ENCODE measurements around the gene GPR63.

GPR63 gene

GRCh38 chr6:96821034-96821433 lies 16.2 kb downstream of the GPR63 start:
- no peak for DNase-seq

GRCh38 chr6:96816301-96816817 lies 20.9 kb downstream of the GPR63 start:
- no peak for DNase-seq

- no peak for DNase-seq
Observed at GRCh38 chr6:96814625-96815024, 22.7 kb downstream of the GPR63 start.

DNA sequence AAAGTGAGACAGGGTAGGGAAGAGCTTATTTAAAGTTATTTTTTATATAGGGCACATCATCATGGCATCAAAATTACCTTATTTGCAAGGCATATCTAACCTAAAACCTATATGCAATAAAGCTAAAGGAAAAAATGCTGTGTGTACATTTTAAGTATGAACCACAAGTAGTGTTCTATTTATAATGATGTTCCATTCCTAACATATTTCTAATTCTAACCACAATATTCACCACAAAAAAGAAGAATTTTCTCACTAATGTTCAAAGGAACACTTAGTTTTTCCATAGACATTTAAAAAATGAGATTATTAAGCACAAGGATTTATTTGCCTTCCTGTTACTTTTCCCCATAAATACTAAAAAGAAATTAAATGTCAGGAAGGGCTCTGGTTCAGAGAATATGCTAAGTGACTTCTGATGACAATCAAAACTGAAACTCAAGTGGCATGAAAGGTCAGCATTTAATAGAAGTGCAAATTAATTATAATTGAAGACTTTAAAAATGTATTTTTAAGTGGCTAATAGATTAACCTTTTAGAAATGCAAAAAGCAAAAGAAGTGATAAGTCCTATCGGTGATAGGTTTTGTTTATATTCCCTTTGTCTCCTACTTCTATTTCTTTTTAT lies 25.1 kb downstream of the GPR63 start:
- DNase-seq: no peak

DNA sequence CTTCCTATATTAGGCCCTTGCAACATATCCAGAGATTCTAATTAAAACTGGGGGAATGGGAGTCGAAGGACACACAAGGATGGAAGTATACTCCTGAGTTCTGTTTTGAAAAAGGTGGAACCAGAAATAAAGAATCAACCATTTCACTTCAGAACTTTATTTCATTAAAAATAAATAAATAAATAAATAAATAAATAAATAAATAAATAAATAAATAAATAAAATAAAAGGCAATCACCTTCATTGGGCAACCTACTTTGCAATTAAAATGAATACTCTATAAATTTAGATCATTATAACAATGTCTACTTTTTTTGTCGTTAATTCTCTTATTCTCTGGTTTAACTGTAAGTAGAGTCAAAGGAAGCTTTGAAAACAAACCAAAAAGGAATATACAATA lies 25.6 kb downstream of the GPR63 start:
- no peak for DNase-seq

DNA sequence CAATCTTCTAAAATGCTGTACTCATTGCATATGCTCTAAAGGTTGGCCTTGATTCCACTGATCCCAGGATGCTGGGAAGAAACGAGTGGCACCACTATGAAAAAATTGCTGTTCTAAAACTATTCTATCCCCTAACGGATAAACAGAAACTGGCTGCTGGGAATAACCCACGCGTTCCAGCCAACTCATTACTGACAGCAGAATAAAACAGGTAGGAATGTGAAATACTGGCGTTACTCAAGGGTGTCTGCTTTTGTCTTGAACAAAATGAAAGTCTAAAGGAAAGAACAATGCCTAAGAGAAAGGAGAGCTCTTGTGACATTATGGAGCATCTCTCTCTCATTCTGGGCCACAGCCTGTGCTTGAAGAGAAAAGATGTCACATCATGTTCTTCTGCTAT lies 26.1 kb downstream of the GPR63 start:
- DNase-seq: no peak

- DNase-seq: no peak
Observed at GRCh38 chr6:96809119-96809518, 28.2 kb downstream of the GPR63 start.

DNA sequence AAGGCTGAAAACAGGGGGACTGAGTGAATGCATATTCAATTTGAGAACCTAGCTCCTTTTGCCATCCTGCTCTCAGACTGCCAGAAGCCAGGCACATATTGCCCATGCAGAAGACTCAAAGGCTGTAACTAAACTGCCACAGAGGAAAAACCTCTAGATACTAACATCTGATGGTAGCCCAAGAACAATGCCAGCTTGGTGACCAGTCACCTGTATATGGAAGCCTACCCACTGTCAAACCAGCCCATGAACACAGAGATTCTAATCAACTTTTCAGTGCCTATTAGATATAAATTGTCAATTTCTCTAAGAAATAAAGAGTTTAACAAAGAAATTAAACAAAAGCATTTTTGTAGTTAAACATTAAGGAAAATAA lies 34.2 kb downstream of the GPR63 start:
- DNase-seq: no peak

DNA sequence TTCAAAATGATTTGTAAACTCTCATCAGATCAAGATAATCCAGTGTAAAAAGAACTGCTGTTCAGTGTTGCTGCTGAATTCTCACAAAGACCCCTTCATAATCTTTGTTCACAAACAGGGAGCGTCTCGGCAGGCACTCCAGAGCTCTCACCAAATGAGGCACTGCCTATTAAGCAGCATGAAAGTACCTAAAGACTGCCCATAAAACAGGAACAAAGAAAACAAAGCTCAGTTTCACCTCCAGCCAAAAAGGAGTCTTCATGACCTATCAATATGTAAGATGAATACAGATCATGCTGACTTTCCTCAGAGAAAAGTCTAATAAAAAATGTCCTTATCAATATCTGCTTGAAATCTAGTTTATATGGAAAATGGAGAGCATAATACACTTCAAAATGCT lies 41.8 kb downstream of the GPR63 start:
- no peak for DNase-seq

DNA sequence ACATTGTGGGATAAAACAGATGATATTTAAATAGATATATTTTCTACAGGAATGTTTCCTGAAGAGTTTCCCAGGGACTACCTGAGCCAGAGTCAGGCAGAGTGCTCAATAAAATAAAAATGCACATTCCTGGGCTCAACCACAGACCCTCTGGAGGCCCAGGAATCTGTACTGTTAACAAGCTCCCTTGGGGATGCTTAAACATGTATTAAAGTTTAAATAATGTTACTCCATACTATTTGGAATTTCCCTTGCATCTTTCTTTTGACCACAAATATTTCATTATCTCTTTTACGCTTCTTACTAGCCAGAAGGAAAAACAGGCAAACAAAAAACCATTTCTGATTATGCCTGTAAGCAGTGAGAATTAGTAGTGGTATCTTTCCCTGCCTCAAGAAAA lies 42.3 kb downstream of the GPR63 start:
- DNase-seq: no peak

GRCh38 chr6:96792561-96793190 lies 44.6 kb downstream of the GPR63 start:
- no peak for DNase-seq

- no peak for DNase-seq
Observed at GRCh38 chr6:96789871-96790270, 47.4 kb downstream of the GPR63 start.

DNA sequence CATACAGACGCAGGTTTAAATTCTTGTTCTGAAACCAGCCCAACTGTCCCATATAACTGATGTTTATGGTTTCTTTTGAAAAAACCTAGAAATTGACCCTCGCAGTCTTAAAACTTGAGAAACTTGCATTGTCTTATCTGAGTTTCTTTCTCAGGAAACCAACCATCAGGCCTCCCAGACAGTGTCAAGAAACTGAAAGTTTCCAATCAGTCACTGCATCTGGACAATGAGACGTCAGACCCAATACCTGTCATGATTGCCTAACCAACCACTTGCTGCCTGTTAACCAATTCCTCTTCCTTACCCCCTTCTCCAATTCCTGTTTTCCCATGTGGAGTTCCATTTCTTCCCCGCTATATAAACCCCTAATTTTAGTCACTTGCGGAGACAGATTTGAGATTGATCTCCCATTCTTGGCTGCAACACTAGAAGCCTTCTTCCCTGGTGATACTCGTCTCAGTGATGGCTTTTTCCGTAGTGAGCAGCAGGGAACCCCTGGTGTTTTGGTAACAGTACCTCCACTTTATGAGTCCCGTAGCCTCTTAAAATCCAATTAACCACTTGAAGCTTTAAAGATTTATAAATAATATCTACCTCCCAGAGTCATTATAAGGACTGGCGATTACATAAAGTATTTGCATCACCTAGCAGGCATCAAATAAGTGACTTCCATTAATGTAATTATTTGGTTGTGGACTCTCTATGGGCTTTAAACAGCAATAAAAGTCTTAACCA lies 49.3 kb downstream of the GPR63 start:
- no peak for DNase-seq

GRCh38 chr6:96786336-96786735 lies 50.9 kb downstream of the GPR63 start:
- DNase-seq: no peak

DNA sequence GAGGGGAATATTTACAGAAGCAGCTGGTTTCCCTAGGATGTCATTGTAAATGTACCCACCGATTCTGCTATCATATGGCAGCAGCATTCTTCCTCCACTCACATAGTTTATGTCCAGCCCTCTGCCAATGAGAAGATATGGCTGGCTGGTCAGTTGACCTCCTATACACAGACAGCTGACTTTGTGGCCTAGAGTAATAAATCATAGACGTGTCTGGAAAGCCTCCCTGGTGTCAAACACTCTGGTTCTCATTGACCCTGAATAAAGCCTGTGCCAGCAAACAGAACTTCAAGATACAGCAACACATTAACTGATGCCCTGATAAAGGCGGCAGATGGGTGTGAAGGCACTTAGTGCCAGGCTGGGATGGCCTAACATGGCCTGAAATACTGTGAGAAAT lies 52.6 kb downstream of the GPR63 start:
- no peak for DNase-seq

DNA sequence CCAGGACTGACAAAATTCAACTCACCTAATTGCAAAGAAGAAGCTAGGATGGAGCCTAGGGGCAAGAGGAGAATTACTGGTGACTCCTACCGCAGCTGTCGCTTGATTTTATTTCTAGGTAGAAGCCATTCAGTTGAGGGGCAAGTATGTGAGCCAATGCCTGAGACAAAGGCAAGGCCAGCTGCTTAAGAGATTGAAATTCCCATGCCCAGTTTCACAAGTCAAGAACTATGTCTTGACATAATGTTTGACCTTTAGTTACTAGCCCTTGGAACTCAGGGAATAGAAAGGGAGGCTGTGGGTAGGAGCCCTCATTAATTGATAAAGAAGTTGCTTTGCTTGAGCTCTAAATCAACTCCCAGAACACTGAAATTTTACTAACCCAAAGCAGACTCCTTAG lies 54.0 kb downstream of the GPR63 start:
- no peak for DNase-seq

DNA sequence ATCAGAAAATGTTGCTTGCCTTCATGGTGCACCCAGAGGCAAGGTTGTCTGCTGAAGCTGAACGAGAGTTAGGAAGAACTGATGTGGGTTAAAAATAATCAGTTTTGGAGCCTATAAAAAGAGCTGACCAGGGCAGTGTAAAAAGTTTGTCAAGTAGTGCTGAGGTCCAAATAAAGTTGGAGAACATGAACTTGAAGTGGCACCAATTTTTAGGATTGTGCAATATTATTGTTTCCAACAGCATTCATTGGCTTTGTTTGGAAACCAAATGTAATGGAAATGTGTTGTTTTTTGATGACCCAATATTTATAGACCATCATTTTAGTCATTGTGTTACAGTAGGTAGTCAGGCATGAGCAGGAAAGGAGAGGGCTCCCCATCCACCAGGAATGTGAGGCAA lies 55.7 kb downstream of the GPR63 start:
- DNase-seq: no peak

DNA sequence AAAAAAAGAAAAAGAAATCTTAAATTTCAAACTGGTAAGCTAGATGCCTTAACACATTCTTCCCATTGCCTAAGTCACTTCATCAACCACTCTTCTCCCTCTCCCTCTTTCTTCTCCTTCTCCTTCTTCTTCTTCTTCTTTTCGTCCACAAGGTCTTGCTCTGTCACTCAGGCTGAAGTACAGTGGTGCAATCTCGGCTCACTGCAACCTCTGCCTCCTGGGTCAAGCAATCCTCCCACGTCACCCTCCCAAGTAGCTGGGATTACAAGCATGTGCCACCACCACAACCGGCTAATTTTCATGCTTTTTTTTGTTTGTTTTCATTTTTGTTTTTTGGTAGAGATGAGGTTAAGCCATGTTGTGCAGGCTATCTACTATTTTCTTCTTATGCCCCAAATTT lies 60.2 kb downstream of the GPR63 start:
- DNase-seq: no peak

GRCh38 chr6:96775727-96776400 lies 61.4 kb downstream of the GPR63 start:
- DNase-seq: no peak

- DNase-seq: no peak
Observed at GRCh38 chr6:96766769-96767168, 70.5 kb downstream of the GPR63 start.

DNA sequence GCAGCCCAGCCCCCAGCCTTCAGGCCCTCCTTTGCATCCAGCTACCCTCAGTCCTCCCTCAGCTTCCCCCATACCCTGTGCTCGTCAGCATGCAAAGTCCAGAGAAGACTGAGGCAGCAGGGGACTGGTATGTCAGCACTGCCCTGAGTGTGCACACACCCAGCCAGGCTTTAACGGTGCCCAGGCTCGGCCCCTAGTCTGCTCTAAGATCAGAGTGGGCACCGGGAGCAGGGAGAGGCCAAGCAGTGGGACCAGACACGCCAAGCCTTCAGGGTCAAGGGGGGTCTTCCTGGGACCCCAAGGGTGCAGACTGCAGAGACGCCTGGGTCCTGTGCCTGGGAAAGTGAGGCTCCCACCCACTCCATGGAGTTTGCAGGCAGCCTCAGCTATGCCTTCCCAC lies 74.7 kb downstream of the GPR63 start:
- no peak for DNase-seq

DNA sequence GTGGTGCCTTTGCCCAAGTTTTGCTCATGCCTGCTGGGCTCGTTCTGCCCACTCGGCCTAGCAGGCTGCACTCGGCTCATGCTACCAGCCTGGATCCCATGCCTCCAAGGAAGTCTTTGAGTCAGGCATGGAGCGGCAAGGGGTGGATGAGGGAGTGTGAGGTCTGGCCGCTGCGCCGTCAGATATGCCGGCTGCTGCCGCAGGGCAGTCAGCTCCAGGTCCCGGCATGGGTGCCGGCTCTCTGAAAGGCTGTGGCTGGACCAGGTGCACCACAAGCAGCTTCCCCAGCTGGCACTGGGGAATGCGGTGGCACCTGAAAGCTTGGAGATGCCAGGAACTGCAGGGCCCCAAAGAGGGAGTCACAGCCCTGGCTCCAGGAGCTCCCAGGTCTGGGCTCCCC lies 75.5 kb downstream of the GPR63 start:
- DNase-seq: no peak

- no peak for DNase-seq
Observed at GRCh38 chr6:96760153-96760687, 77.1 kb downstream of the GPR63 start.
